ENCODE data around the gene WNT10A.

- no peak for TF ChIP-seq CTCF (IDR thresholded peaks at IDR 0.05)
- TF ChIP-seq POLR2A (IDR thresholded peaks at IDR 0.05): no peak
Observed at GRCh38 chr2:218888341-218888740, 7.7 kb downstream of the WNT10A start.
